HG03108 (cell line): Measurements from ENCODE around the gene ELAVL2.

Experiments used
- ATAC-seq: cut with Tn5 transposase; IDR thresholded peaks from one replicate; pipeline ENCODE4 v1.9.1; 2021; ENCODE audit warnings: moderate library complexity; ENCODE audit not compliant: unreplicated experiment

ELAVL2 gene

GRCh38 chr9:23826120-23826629, at the start of gene ELAVL2:
ELAVL2 (minus strand) TSS chr9:23826240; CDS start chr9:23762234, 64,006 bp downstream.
- no peak for ATAC-seq

GRCh38 chr9:23858234-23858633, 32.2 kb upstream of the ELAVL2 start:
- ATAC-seq = no peak

GRCh38 chr9:23855873-23856604, 30.0 kb upstream of the ELAVL2 start:
- ATAC-seq = no peak

DNA sequence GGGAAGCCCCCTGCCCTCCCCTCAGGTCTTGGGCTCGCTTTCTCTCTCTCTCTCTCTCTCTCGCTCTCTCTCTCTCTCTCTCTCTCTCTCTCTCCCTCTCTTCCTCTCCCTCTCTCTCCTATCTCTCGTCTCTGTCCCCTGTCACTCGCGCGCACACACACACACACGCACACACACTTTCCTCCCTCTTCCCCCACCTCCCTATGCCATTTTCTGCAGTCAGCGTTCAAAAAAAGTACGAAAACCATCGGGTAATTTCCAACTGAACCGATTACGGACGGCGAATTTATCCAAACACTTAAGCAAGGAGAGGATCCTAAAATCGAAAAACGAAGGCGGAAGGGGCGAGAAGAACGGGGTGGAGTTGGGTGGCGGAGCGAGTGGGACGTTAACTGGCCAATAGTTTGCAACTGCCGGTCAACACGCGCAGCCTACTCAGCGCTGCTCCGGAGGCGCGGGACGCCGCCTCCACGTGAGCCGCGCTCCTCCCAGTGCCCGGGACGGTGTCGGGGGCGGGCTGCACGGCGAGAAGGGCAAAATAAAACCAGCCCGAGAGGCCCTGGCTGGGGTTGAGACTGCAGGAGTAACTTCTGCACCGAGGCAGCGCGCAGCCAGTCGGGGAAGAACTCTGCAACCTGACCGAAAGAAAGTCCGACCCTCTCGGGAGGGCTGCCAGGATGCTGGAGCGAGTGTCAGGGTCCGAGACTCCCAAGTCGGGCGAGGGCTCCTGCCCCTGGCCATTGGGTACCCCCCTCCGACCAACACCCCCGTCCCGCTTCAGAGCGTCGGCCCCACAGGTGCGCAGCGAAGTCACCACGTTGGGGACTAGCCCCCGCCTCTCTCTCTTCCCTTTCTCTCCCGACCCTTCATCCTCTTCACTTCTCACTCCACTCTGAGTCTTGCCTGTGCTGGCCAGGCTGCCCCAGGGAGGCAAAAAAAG, 24.9 kb upstream of the ELAVL2 start:
- no peak for ATAC-seq

DNA sequence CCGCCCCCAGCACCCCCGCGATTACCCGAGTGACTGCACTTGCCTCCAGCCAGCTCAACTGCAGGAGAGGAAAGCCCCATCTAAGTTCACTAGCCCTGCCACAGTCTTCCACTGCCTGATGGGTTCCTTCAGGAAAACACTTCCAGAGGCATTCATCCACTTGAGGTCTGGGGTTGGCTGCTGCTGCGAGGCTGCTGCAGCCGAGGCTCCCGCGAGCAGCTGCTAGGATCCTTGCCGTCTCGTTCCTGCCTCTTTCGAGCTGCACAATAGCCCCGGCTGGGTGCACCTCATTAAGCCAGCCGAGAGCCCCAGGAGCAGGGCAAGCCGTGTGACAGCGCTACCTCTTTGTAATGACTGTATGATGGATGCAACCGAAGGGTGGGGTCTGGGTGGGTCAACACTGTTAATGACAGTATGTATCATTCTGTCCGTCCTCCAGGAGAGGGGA, 24.2 kb upstream of the ELAVL2 start:
- ATAC-seq = no peak

GRCh38 chr9:23849379-23850035, 23.5 kb upstream of the ELAVL2 start:
- ATAC-seq = no peak

GRCh38 chr9:23842565-23843129, 16.6 kb upstream of the ELAVL2 start:
- ATAC-seq = no peak

GRCh38 chr9:23841304-23841703, 15.3 kb upstream of the ELAVL2 start:
- no peak for ATAC-seq

GRCh38 chr9:23837038-23837437, 11.0 kb upstream of the ELAVL2 start:
- no peak for ATAC-seq

DNA sequence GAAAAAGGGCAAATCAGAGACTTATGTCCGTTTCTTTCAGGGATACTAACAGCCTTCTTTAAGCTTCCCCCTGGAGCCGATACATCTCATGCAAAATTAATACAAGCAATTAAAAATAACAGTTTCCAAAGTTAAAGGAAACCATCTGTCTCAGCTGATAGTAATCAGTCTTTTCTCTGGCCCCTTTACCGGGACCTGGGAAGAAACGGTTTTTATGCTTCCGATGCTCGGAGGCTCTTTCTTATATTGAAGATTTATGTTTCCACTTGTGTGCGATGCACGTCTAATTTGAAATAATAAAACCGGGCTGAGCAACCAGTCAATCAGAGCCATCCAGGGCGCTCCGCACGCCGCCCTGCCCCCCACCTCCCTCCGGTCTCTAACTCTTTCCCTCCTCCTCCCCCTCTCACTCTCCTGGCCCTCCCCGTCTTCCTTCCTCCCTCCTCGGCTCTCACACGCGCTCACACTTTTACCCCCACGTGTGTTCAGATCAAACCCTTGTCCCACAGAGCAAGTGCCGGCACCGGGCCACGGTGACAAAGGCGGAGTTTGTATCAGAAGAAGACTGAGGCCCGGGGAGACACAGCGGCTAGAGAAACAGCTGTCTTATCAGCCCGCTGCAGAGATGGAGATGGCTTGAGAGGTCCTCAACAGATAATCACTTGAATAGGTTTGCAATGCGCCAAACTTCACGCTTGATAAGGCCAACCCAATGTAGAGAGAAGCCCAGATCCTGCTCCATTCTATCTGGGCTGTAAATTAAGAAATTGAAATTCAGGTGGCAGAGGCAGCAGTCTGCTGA, 5.1 kb upstream of the ELAVL2 start:
- ATAC-seq = no peak

DNA sequence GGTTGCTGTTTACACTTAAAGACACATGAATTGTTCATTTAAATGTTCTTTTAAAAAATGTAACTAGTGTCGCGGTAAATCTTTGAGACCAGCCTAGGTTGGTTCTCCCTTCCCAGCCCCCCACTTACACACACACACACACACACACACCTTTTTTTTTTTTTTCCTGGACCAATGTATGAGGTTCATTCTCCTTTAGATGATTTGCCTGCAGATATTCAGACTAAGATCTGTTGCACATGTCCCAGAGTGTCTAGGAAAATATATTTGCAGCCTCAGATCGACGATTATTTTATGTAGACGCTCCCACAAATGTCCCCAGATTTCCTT, 4.4 kb upstream of the ELAVL2 start:
- no peak for ATAC-seq

- ATAC-seq = no peak
These were observed 3.8 kb upstream of the ELAVL2 start for GRCh38 chr9:23829580-23830475.

DNA sequence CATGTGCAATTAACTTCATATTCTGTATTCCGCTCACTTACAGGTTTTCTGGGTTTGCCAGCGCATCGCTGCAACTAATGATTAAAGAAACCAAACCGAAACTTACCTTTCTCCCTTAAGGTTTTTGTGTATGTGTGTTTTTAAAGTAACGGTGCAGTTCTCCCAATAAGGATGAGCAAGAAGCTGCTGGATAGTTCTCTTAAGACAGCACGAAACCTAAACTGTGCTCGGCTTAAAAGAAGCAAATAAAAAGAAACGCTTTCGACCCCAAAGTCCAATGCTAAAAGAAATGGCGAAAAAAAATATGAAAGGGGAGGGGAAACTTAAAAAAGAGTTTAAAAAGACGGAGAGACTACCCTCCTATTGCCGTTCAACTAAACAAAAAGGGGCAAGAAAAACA, 340 bp downstream of the ELAVL2 start:
- ATAC-seq = no peak

- ATAC-seq = no peak
These were observed 1.0 kb downstream of the ELAVL2 start for GRCh38 chr9:23824830-23825591.

DNA sequence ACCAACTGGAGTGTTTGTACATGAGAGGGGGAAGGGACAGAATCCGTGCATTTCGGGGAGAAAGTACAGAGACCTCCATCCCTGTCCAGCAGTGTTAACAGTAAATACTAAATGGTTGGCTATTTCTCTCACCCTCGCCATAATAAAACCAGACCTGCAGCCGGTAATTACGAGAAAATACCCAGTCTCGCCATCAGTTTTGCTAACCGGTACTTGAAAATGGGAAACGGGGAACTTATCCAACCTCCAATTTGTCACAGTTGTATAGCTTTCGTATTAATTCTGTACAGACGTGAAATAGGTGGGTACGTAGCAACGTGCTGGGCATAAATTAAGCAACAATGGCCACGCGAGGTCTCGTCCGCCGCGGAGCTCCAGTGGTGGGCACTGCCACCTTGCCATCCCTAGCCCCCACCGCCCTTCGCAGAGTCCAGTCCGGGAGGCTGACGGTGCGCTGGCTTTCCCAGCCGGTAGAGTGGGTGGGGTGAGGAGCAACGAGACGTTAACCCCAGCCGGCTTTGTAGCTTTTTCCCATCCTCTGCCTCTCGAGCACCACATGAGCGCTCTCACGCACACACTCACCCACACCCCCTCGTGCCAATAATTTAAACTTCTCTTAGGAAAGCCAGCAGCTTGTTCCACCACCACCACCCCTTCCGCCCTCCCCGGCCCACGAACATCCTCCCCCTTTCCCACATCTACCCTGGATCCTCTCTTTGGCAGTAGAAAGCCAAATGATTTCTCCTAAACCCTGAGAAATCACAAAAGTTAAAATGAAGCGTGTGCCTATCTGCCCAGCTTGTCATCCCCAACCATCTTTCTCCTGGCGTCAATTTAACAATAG, 1.8 kb downstream of the ELAVL2 start:
- ATAC-seq = no peak

- no peak for ATAC-seq
These were observed 2.8 kb downstream of the ELAVL2 start for GRCh38 chr9:23823269-23823668.
